Activated CD8-positive, alpha-beta T cell treated with anti-CD3 and anti-CD28 coated beads for 36 hours (primary cell): Measurements from ENCODE around the gene AOX1. TPM values are rescaled to one million over a fixed set of nuclear protein-coding genes. Genes with fewer than 3 reads are reported as not detected.
"Not testable (repeated sequence)": the region's sequence is repeated elsewhere in the genome, so short reads cannot be mapped to it uniquely, and the experiment has no call there.

ENCODE experiments used
- ATAC-seq: fragments of 200-7000 bp; cut with Tn5 transposase; one replicate; pipeline ENCODE4 v1.10.0; 2021; ENCODE audit warnings: mild to moderate bottlenecking, moderate library complexity
- CTCF ChIA-PET: fragments of 350-600 bp; sonication (Branson Sonifier 250); formaldehyde crosslinking; loops from one replicate; lab custom pipeline; 2021; ENCODE audit warnings: antibody characterized with exemption; lab: Charles Lee
- POLR2A ChIA-PET: fragments of 350-600 bp; sonication (Branson Sonifier 250); formaldehyde crosslinking; loops from one replicate; lab custom pipeline; 2021; ENCODE audit warnings: antibody characterized with exemption; lab: Charles Lee
- DNase-seq: peaks from one replicate; pipeline ENCODE4 v3.0.0-alpha.2; 2020
- H3K27ac Mint-ChIP-seq: one replicate; pipeline ENCODE4 v1.8.0; 2021; ENCODE audit warnings: mild to moderate bottlenecking, mixed read lengths
- H3K27me3 Mint-ChIP-seq: one replicate; pipeline ENCODE4 v1.8.0; 2021; ENCODE audit warnings: mixed read lengths
- H3K36me3 Mint-ChIP-seq: one replicate; pipeline ENCODE4 v1.8.0; 2021; ENCODE audit warnings: low read depth, mixed read lengths
- H3K4me1 Mint-ChIP-seq: one replicate; pipeline ENCODE4 v1.8.0; 2021; ENCODE audit warnings: low read depth, mixed read lengths
- H3K4me3 Mint-ChIP-seq: one replicate; pipeline ENCODE4 v1.8.0; 2021; ENCODE audit warnings: mild to moderate bottlenecking, moderate library complexity, mixed read lengths
- H3K9me3 Mint-ChIP-seq: one replicate; pipeline ENCODE4 v1.8.0; 2021; ENCODE audit warnings: mixed read lengths
- CTCF ChIP-seq: fragments of 200-600 bp; IDR thresholded peaks from one replicate; pipeline ENCODE4 v1.8.0; 2022; ENCODE audit warnings: antibody characterized with exemption, mild to moderate bottlenecking
- intact Hi-C: fragments of 100-400 bp; cut with micrococcal nuclease; formaldehyde crosslinking; loops from one replicate; pipeline ENCODE4 v1.10.0; 2022
- total RNA-seq, 2 experiments: library from RNA; stranded (reverse); gene quantifications; one replicate each; pipeline ENCODE4 v1.2.3, GENCODE V29; 2021

AOX1 gene
- total RNA-seq, 2 experiments from 2014 or later: 0.54 to 0.69 TPM

- Mint-ChIP-seq H3K4me1 (no peaks in the 10 kb centered on the region), H3K4me3 (no peak overlapping the region), H3K27ac (no peak overlapping the region), H3K27me3 (peaks cover 8% of the 10 kb centered on the region), H3K36me3 (no peaks in the 10 kb centered on the region), H3K9me3 (no peaks in the 10 kb centered on the region)
- DNase-seq (no peak), ATAC-seq (no peak)
- TF ChIP-seq CTCF: no peak
- POLR2A ChIA-PET: no interaction called here
- intact Hi-C loops: no loop called here
- CTCF ChIA-PET: no interaction called here
These were observed 22.7 kb downstream of the AOX1 start for GRCh38 chr2:200608341-200609027.

GRCh38 chr2:200609028-200609614 lies 23.3 kb downstream of the AOX1 start:
- no peak overlapping the region for H3K27ac Mint-ChIP-seq
- peaks cover 8% of the 10 kb centered on the region for H3K27me3 Mint-ChIP-seq
- CTCF ChIA-PET: no interaction called here
- no peak for DNase-seq
- H3K9me3 Mint-ChIP-seq: no peaks in the 10 kb centered on the region
- H3K36me3 Mint-ChIP-seq: no peaks in the 10 kb centered on the region
- no peak for ATAC-seq
- POLR2A ChIA-PET: no interaction called here
- TF ChIP-seq CTCF: no peak
- H3K4me1 Mint-ChIP-seq: no peaks in the 10 kb centered on the region
- intact Hi-C loops: no loop called here
- H3K4me3 Mint-ChIP-seq: no peak overlapping the region

- intact Hi-C loops, H3K36me3 Mint-ChIP-seq, H3K4me3 Mint-ChIP-seq, H3K27ac Mint-ChIP-seq, H3K27me3 Mint-ChIP-seq, H3K4me1 Mint-ChIP-seq, DNase-seq, CTCF ChIA-PET, POLR2A ChIA-PET, H3K9me3 Mint-ChIP-seq, ATAC-seq: not testable (repeated sequence)
These were observed 24.4 kb downstream of the AOX1 start for GRCh38 chr2:200610217-200610616.

GRCh38 chr2:200613692-200614091 lies 27.9 kb downstream of the AOX1 start:
- Mint-ChIP-seq H3K27ac (no peak overlapping the region), H3K36me3 (no peaks in the 10 kb centered on the region), H3K4me3 (no peak overlapping the region), H3K27me3 (peaks cover 3% of the 10 kb centered on the region), H3K4me1 (peaks cover 10% of the 10 kb centered on the region), H3K9me3 (no peaks in the 10 kb centered on the region)
- intact Hi-C loops: no loop called here
- no peak for TF ChIP-seq CTCF
- ChIA-PET POLR2A (no interaction called here), CTCF (interaction anchor here (0.7 to 1.0 kb wide), 2 partner anchors 88 to 90 kb away, joined by 3 read pairs; no protein-coding TSS in a partner anchor)
- ATAC-seq (no peak), DNase-seq (no peak)

GRCh38 chr2:200614249-200614648 lies 28.4 kb downstream of the AOX1 start:
- TF ChIP-seq CTCF: no peak
- H3K4me1 Mint-ChIP-seq: peaks cover 10% of the 10 kb centered on the region
- ATAC-seq (no peak), DNase-seq (no peak)
- no peak overlapping the region for H3K27ac Mint-ChIP-seq
- ChIA-PET CTCF (interaction anchor here (0.7 to 1.0 kb wide), 3 partner anchors 16 to 89 kb away, joined by 3 read pairs; no protein-coding TSS in a partner anchor), POLR2A (no interaction called here)
- no peak overlapping the region for H3K4me3 Mint-ChIP-seq
- H3K36me3 Mint-ChIP-seq: no peaks in the 10 kb centered on the region
- intact Hi-C loops: no loop called here
- H3K9me3 Mint-ChIP-seq: no peaks in the 10 kb centered on the region
- H3K27me3 Mint-ChIP-seq: peaks cover 3% of the 10 kb centered on the region
